Parietal lobe (tissue), 1 donor: ENCODE results near the gene MIXL1. TPM values are rescaled to one million over a fixed set of nuclear protein-coding genes. Genes with fewer than 3 reads are reported as not detected.

Source experiments
- total RNA-seq: library from RNA; depleted of rRNA; stranded (reverse); fragments of >200 nt; gene quantifications from one replicate; pipeline ENCODE4 v1.2.3, GENCODE V29; 2014

The MIXL1 gene
- not detected for total RNA-seq

GRCh38 chr1:226223157-226223785, at the start of gene MIXL1:
Gene MIXL1 (plus strand): TSS chr1:226223664. CDS start chr1:226223682, 18 bp downstream.

GRCh38 chr1:226186124-226187018, 37.1 kb upstream of the MIXL1 start, which contains the start of gene ACBD3:
Gene ACBD3 (minus strand): TSS chr1:226186741. CDS start chr1:226186675, 66 bp downstream.

Other genes with a start within 250 kb of the MIXL1 start
- 21.9 TPM for gene SDE2, start 224.3 kb upstream of the MIXL1 start, total RNA-seq
- 311 TPM for gene H3-3A, start 160.9 kb upstream of the MIXL1 start, total RNA-seq
- gene ACBD3, start 36.9 kb upstream of the MIXL1 start, total RNA-seq = 37.2 TPM
- 18.2 TPM for gene LIN9, start 85.5 kb downstream of the MIXL1 start, total RNA-seq
- 117 TPM for gene PARP1, start 184.4 kb downstream of the MIXL1 start, total RNA-seq